ENCODE measurements around the gene PAX8. TPM values are rescaled to one million over a fixed set of nuclear protein-coding genes. Genes with fewer than 3 reads are reported as not detected.

Gene PAX8
- total RNA-seq, 1 donor: 0.09 TPM

DNA sequence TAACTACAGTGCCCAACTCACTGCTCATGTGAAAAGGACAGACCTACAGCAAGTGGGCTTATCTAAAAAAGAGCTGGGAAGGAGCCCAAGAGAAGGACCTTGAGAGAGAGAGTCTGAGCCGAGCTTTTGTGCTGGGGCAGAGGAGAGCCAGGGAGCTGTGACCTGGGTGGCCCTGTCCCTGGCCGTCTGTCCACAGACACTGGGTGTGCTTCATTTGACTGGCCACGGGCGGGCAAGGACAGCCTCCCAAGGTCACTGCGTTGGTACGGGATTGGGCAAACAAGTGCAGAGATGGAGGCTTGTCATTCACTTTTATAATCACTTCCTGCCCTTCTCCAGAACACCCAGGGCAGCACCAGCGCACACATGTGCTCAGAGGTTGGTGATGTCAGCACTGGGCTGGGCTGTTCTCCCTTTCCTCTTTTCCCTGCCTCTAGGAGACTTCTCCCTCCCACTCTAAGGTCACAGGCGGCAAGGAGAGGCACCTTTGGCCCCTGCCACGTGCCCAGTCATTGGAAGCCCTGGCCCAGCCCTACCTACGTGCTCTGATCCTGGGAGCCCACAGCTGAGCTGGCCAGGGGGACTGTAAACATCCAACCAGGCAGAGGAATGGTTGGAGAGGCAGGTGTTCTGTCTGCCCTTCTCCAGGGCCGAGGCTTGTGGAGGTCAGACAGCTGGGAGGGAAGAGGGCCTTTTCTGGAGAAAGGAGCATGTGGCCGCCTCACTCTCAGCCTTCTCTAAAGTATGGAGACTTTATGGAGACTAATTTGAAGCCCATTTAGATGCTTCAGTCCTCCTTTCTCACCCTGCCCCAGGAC, 111.4 kb downstream of the PAX8 start:
- no peak for DNase-seq (ENCODE audit: low read depth)
- no peak overlapping the region for H3K4me3 ChIP-seq (ENCODE audit: low read depth, low read length)
- TF ChIP-seq CTCF (IDR thresholded peaks at IDR 0.05; ENCODE audit: insufficient read depth, low read length): no peak

- no peak overlapping the region for H3K4me3 ChIP-seq (ENCODE audit: low read depth, low read length)
- TF ChIP-seq CTCF (IDR thresholded peaks at IDR 0.05; ENCODE audit: insufficient read depth, low read length): no peak
- DNase-seq (ENCODE audit: low read depth): no peak
These were observed 112.5 kb downstream of the PAX8 start for GRCh38 chr2:113166187-113166645.

Other genes with a start within 250 kb of the PAX8 start
- not detected in 2 replicates for gene IL36B, start 226.1 kb downstream of the PAX8 start, total RNA-seq (ENCODE audit: low replicate concordance)
- not detected in 2 replicates for gene IL36RN, start 219.7 kb downstream of the PAX8 start, total RNA-seq (ENCODE audit: low replicate concordance)
- not detected in 2 replicates for gene IL1F10, start 211.0 kb downstream of the PAX8 start, total RNA-seq (ENCODE audit: low replicate concordance)
- gene IL1RN, start 151.3 kb downstream of the PAX8 start, total RNA-seq (ENCODE audit: low replicate concordance): 1.1 TPM in 1 of 2 replicates, not detected in the other
- 0.82 and 5.1 TPM in 2 replicates for gene PSD4, start 105.0 kb downstream of the PAX8 start, total RNA-seq (ENCODE audit: low replicate concordance)
- gene ZNG1B, start 158.8 kb upstream of the PAX8 start, total RNA-seq (ENCODE audit: low replicate concordance): 32.5 and 41.0 TPM in 2 replicates
- 0.09 and 0.16 TPM in 2 replicates for gene FOXD4L1, start 219.7 kb upstream of the PAX8 start, total RNA-seq (ENCODE audit: low replicate concordance)

Measured in fibroblast of the aortic adventitia (primary cell).